ENCODE data around the gene TEKT1. TPM values are rescaled to one million over a fixed set of nuclear protein-coding genes. Genes with fewer than 3 reads are reported as not detected.
A peak's percentile ranks its signal among the peaks of the same experiment; 100 is the strongest.

The TEKT1 gene
- total RNA-seq, 6 experiments from 2014 or later: not detected

DNA sequence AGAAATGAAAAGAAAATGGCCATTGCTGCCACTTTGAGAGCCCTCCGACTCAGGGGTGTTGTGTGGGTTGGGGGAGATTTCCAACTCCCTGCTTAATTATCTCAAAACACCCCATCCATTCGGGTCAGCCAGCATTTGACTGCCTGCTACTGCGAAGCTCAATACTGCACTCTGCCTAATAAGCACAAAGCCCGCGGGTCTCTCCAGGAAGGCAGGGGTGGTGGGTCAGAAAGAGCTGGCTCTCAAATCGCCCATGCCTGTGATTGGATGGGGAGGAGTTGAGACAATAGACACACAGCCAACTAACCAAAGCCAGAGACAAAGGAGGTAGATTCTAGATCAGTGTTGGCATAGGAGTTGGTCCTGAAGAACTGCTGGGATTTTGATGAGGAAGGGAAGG, 78.0 kb downstream of the TEKT1 start:
- H3K27me3 ChIP-seq: no peaks in the 10 kb centered on the region
- ATAC-seq (no peak), DNase-seq (no peak)
- peak overlapping the region; percentile 83 to 89 (median 88) for H3K27ac ChIP-seq
- H3K36me3 ChIP-seq: peaks cover 0 to under 1% (median 0%) of the 10 kb centered on the region in 4 donors
- peaks cover 0 to 51% (median 17%) of the 10 kb centered on the region in 4 donors for H3K4me1 ChIP-seq
- WGBS (ENCODE audit: insufficient coverage, low coverage, low lambda C conversion rate, missing lambda C conversion rate): 93% methylated on average over 6 of the region's 6 CpGs
- H3K4me3 ChIP-seq: no peak overlapping the region
- intact Hi-C loops (cut with DNase I): no loop called here
- TF ChIP-seq POLR2A (IDR thresholded peaks at IDR 0.05): no peak
- TF ChIP-seq, protein P1, sequence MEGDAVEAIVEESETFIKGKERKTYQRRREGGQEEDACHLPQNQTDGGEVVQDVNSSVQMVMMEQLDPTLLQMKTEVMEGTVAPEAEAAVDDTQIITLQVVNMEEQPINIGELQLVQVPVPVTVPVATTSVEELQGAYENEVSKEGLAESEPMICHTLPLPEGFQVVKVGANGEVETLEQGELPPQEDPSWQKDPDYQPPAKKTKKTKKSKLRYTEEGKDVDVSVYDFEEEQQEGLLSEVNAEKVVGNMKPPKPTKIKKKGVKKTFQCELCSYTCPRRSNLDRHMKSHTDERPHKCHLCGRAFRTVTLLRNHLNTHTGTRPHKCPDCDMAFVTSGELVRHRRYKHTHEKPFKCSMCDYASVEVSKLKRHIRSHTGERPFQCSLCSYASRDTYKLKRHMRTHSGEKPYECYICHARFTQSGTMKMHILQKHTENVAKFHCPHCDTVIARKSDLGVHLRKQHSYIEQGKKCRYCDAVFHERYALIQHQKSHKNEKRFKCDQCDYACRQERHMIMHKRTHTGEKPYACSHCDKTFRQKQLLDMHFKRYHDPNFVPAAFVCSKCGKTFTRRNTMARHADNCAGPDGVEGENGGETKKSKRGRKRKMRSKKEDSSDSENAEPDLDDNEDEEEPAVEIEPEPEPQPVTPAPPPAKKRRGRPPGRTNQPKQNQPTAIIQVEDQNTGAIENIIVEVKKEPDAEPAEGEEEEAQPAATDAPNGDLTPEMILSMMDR (IDR thresholded peaks at IDR 0.05): no peak
- H3K9me3 ChIP-seq: no peaks in the 10 kb centered on the region

DNA sequence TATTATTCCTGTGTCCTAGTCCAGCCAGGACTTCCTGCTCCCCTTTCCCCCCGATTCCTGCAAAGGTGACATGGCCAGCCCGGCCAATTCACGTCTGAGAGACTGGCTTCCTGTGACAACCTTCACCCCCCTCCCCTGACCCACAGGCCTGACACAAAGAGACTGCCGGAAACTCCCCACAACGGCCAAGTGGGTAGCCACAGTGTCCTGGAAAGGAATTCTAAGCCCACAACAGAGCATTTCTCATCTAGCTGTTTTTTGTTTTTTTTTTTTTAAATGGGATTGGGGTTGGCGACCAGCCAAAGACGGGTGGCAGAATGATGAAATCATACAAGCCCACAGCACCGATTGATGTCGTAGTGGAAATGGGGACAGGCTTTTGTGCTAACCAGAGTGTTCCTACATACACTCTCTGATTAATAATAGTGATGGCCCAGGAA, 78.5 kb downstream of the TEKT1 start:
- H3K4me3 ChIP-seq: no peak overlapping the region
- 6% methylated on average over 7 of the region's 9 CpGs for WGBS (ENCODE audit: insufficient coverage, low coverage, low lambda C conversion rate, missing lambda C conversion rate)
- DNase-seq (peak in 2 of 3 donors; percentile 59 to 79), ATAC-seq (peak; percentile 51 to 68 (median 60))
- peaks cover 0 to 51% (median 17%) of the 10 kb centered on the region in 4 donors for H3K4me1 ChIP-seq
- H3K9me3 ChIP-seq: no peaks in the 10 kb centered on the region
- H3K36me3 ChIP-seq: no peaks in the 10 kb centered on the region
- intact Hi-C loops (cut with DNase I): no loop called here
- no peak for TF ChIP-seq POLR2A (IDR thresholded peaks at IDR 0.05)
- no peaks in the 10 kb centered on the region for H3K27me3 ChIP-seq
- H3K27ac ChIP-seq: peak overlapping the region; percentile 83 to 89 (median 88)

DNA sequence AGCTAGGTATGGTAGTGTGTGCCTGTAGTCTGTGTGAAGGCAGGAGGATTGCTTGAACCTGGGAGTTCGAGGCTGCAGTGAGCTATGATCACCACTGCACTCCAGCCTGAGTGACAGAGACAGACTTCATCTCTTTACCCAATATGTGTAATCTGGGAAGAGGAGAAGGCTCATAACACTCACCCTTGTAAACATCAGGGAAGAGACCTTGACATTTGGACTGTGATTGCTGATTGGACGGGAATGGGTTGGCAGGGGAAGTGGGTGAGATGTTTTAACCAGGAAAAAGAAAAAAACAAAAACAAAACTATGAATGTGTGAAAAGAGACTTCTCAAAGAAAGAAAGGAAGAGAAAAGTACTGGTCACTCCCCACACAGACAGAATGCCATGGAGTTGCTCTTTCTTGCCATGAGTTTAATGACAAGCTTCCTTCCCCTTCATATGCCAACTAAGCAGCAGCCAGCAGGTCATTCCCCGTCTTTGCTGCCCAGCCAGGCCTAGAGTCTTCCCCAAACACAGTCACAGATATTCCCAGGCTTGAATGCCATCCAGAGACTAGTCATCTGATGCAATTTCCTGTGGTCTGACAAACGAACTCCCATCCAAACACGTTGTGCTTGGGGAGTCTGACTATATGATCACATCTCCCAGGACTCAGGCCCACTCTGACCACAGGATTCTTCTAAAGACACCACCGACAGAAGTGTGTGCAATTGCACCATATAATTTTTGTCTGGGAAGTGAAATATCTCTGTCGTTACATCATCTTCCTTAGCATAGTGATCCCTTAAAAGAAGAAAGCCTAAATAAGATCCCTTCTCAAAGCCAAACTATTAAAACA, 79.2 kb downstream of the TEKT1 start:
- Histone ChIP-seq H3K9me3 (no peaks in the 10 kb centered on the region), H3K36me3 (no peaks in the 10 kb centered on the region), H3K4me1 (peaks cover 0 to 43% (median 14%) of the 10 kb centered on the region in 4 donors), H3K27me3 (no peaks in the 10 kb centered on the region), H3K27ac (peak overlapping the region; percentile 83 to 89 (median 88)), H3K4me3 (no peak overlapping the region)
- 9% methylated on average over 7 of the region's 7 CpGs for WGBS (ENCODE audit: insufficient coverage, low coverage, low lambda C conversion rate, missing lambda C conversion rate)
- intact Hi-C loops (cut with DNase I): no loop called here
- DNase-seq: peak; percentile 63 to 72 (median 70)
- peak; percentile 69 to 80 (median 74) for ATAC-seq
- peak; percentile 83 for TF ChIP-seq POLR2A (IDR thresholded peaks at IDR 0.05)
- TF ChIP-seq, protein P1 (IDR thresholded peaks at IDR 0.05): peak in 2 of 4 donors; percentile 7 to 32

DNA sequence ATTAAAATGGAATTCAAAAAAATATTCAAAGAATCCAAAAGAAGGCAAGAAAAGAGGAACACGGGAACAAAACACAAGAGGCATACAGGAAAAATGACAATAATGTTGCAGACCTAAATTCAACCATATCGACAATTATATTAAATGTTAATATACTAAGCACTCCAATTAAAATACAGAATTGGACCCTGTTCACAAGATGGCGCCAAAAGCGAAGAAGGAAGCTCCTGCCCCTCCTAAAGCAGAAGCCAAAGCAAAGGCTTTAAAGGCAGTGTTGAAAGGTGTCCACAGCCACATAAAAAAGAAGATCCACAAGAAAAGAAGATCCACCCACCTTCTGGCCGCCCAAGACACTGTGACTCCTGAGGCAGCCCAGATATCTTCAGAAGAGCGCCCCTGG, 82.0 kb downstream of the TEKT1 start:
- no peaks in the 10 kb centered on the region for H3K27me3 ChIP-seq
- DNase-seq (no peak), ATAC-seq (no peak)
- 87% methylated on average over 5 of the region's 6 CpGs for WGBS (ENCODE audit: insufficient coverage, low coverage, low lambda C conversion rate, missing lambda C conversion rate)
- no peak for TF ChIP-seq POLR2A (IDR thresholded peaks at IDR 0.05)
- TF ChIP-seq, protein P1 (IDR thresholded peaks at IDR 0.05): no peak
- no peaks in the 10 kb centered on the region for H3K36me3 ChIP-seq
- H3K9me3 ChIP-seq: no peaks in the 10 kb centered on the region
- intact Hi-C loops (cut with DNase I): no loop called here
- H3K4me1 ChIP-seq: peaks cover 0 to 30% (median 11%) of the 10 kb centered on the region in 4 donors
- H3K27ac ChIP-seq: no peak overlapping the region
- no peak overlapping the region for H3K4me3 ChIP-seq

DNA sequence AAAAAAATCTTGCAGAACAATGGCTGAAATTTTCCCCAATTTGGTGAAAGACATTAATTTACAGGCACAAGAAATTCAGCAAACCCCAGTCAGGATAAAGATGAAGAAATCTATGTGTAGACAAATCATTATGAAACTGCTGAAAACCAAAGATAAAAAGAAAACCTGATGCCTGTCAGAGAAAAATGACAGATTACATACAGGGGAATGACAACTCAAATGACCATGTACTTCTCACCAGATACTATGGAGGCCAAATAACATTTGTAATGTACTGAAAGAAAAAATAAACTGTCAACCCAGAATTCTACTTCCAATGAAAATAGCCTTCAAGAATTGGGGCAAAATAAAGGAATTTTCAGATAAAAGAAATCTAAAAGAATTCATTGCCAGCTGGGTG, 82.9 kb downstream of the TEKT1 start:
- Histone ChIP-seq H3K27me3 (no peaks in the 10 kb centered on the region), H3K4me3 (no peak overlapping the region), H3K36me3 (no peaks in the 10 kb centered on the region), H3K4me1 (peaks cover 0 to 27% (median 10%) of the 10 kb centered on the region in 4 donors), H3K27ac (no peak overlapping the region), H3K9me3 (no peaks in the 10 kb centered on the region)
- no peak for ATAC-seq
- no peak for DNase-seq
- TF ChIP-seq POLR2A (IDR thresholded peaks at IDR 0.05): no peak
- TF ChIP-seq, protein P1 (IDR thresholded peaks at IDR 0.05): no peak
- intact Hi-C loops (cut with DNase I): no loop called here
